CD1c-positive myeloid dendritic cell (primary cell): ENCODE data around the gene ZFYVE26.

ENCODE experiments used
- DNase-seq: peaks from one replicate; pipeline ENCODE4 v3.0.0-alpha.2; 2016; ENCODE audit errors: extremely low spot score

Gene ZFYVE26

GRCh38 chr14:67815573-67816225 is 691 bp downstream of the ZFYVE26 start:
- peak; percentile 76 for DNase-seq

- peak; percentile 56 for DNase-seq
These were observed 1.6 kb downstream of the ZFYVE26 start for GRCh38 chr14:67814821-67815220.

GRCh38 chr14:67806246-67806645 is 10.1 kb downstream of the ZFYVE26 start:
- DNase-seq, result no peak

GRCh38 chr14:67800743-67801142 is 15.6 kb downstream of the ZFYVE26 start:
- no peak for DNase-seq

- DNase-seq, result no peak
These were observed 17.7 kb downstream of the ZFYVE26 start for GRCh38 chr14:67798731-67799130.

GRCh38 chr14:67787673-67788072 is 28.7 kb downstream of the ZFYVE26 start:
- DNase-seq, result no peak

- no peak for DNase-seq
These were observed 30.9 kb downstream of the ZFYVE26 start for GRCh38 chr14:67785270-67786109.

- DNase-seq, result no peak
These were observed 32.1 kb downstream of the ZFYVE26 start for GRCh38 chr14:67784244-67784823.

- DNase-seq, result no peak
These were observed 34.3 kb downstream of the ZFYVE26 start for GRCh38 chr14:67782090-67782489.

GRCh38 chr14:67778792-67779191 is 37.6 kb downstream of the ZFYVE26 start:
- no peak for DNase-seq

GRCh38 chr14:67776653-67777322 is 39.6 kb downstream of the ZFYVE26 start:
- no peak for DNase-seq

- no peak for DNase-seq
These were observed 42.5 kb downstream of the ZFYVE26 start for GRCh38 chr14:67773844-67774377.

- no peak for DNase-seq
These were observed 48.2 kb downstream of the ZFYVE26 start for GRCh38 chr14:67768219-67768618.

- peak; percentile 86 for DNase-seq
These were observed 50.2 kb downstream of the ZFYVE26 start for GRCh38 chr14:67766035-67766680.

GRCh38 chr14:67765192-67765834 is 51.1 kb downstream of the ZFYVE26 start:
- no peak for DNase-seq

- DNase-seq, result peak; percentile 7
These were observed 51.9 kb downstream of the ZFYVE26 start for GRCh38 chr14:67764496-67764895.

- peak; percentile 27 for DNase-seq
These were observed 53.1 kb downstream of the ZFYVE26 start for GRCh38 chr14:67763158-67763822.

- no peak for DNase-seq
These were observed 54.3 kb downstream of the ZFYVE26 start for GRCh38 chr14:67762051-67762450.

GRCh38 chr14:67759916-67760315 is 56.5 kb downstream of the ZFYVE26 start:
- DNase-seq, result no peak

- DNase-seq, result no peak
These were observed 59.2 kb downstream of the ZFYVE26 start for GRCh38 chr14:67757175-67757574.
